Erythroblast (primary cell): ENCODE data around the gene PDGFC.

ENCODE experiments used
- GATA1 ChIP-seq: IDR thresholded peaks from 2 replicates; pipeline ENCODE4 v1.6.1; 2011; ENCODE audit warnings: low read depth, mild to moderate bottlenecking, control low read depth, low read length, moderate library complexity
- POLR2A ChIP-seq: IDR thresholded peaks from 2 replicates; pipeline ENCODE4 v1.6.1; 2011; ENCODE audit warnings: mild to moderate bottlenecking, low read length

- TF ChIP-seq POLR2A (no peak), GATA1 (no peak)
Measured at GRCh38 chr4:156884183-156884582, 87.4 kb downstream of the PDGFC start.
